ENCODE results near the gene PDXK.

GRCh38 chr21:43696214-43696613, 22.7 kb upstream of the PDXK start:
- TF ChIP-seq CTCF (IDR thresholded peaks at IDR 0.05; ENCODE audit: insufficient read depth, low read length, poor library complexity, severe bottlenecking) (no peak), EZH2phosphoT487 (conservative IDR thresholded peaks at IDR 0.05; ENCODE audit: low read length) (no peak)
